BLaER1 (cell line): ENCODE results near the gene ATG7.

Experiments
- H3K27ac ChIP-seq: shearing (Covaris generic); formaldehyde crosslinking; 2 replicates; pipeline ENCODE4 v1.8.1; 2022
- H3K27me3 ChIP-seq: shearing (Covaris generic); formaldehyde crosslinking; 2 replicates; pipeline ENCODE4 v1.8.1; 2022
- H3K36me3 ChIP-seq: shearing (Covaris generic); formaldehyde crosslinking; 2 replicates; pipeline ENCODE4 v1.8.1; 2022
- H3K4me1 ChIP-seq: shearing (Covaris generic); formaldehyde crosslinking; 2 replicates; pipeline ENCODE4 v1.8.1; 2022
- H3K4me2 ChIP-seq: shearing (Covaris generic); formaldehyde crosslinking; 2 replicates; pipeline ENCODE4 v1.8.1; 2022
- H3K4me3 ChIP-seq: shearing (Covaris generic); formaldehyde crosslinking; 2 replicates; pipeline ENCODE4 v1.8.1; 2022
- H3K9ac ChIP-seq: shearing (Covaris generic); formaldehyde crosslinking; 2 replicates; pipeline ENCODE4 v1.8.1; 2022
- H3K9me3 ChIP-seq: shearing (Covaris generic); formaldehyde crosslinking; 2 replicates; pipeline ENCODE4 v1.8.1; 2022
- H4K20me1 ChIP-seq: shearing (Covaris generic); formaldehyde crosslinking; 2 replicates; pipeline ENCODE4 v1.8.1; 2022
- Cebpa-rat ChIP-seq: shearing (Covaris generic); IDR thresholded peaks from 2 replicates; pipeline ENCODE4 v1.8.1; 2022

Gene ATG7

GRCh38 chr3:11289864-11290263 is 17.7 kb downstream of the ATG7 start:
- peaks cover 79% of the 10 kb centered on the region for H4K20me1 ChIP-seq
- H3K27ac ChIP-seq: 0 out of 2 replicates have a peak overlapping the region, but pooled peaks have one; percentile 42
- peaks cover 73% of the 10 kb centered on the region for H3K4me1 ChIP-seq
- H3K9ac ChIP-seq: peak overlapping the region; percentile 21; the same call in 1 of the 2 replicates
- H3K9me3 ChIP-seq: no peaks in the 10 kb centered on the region
- H3K27me3 ChIP-seq: no peaks in the 10 kb centered on the region
- H3K36me3 ChIP-seq: peaks cover 27% of the 10 kb centered on the region
- TF ChIP-seq Cebpa-rat: no peak
- H3K4me2 ChIP-seq: peak overlapping the region; percentile 86
- H3K4me3 ChIP-seq: 0 out of 2 replicates have a peak overlapping the region, but pooled peaks have one; percentile 8

- no peak for TF ChIP-seq Cebpa-rat
- Histone ChIP-seq H3K4me1 (peaks cover 62% of the 10 kb centered on the region), H3K36me3 (peaks cover 28% of the 10 kb centered on the region), H3K9ac (no peak overlapping the region), H3K4me2 (peak overlapping the region; percentile 86), H4K20me1 (peaks cover 73% of the 10 kb centered on the region), H3K9me3 (no peaks in the 10 kb centered on the region), H3K27ac (no peak overlapping the region), H3K4me3 (no peak overlapping the region), H3K27me3 (no peaks in the 10 kb centered on the region)
These were observed 18.8 kb downstream of the ATG7 start for GRCh38 chr3:11290743-11291680.

- H3K4me2 ChIP-seq: peak overlapping the region; percentile 86
- peaks cover 54% of the 10 kb centered on the region for H3K4me1 ChIP-seq
- no peak for TF ChIP-seq Cebpa-rat
- H4K20me1 ChIP-seq: peaks cover 65% of the 10 kb centered on the region
- H3K27me3 ChIP-seq: no peaks in the 10 kb centered on the region
- H3K9me3 ChIP-seq: no peaks in the 10 kb centered on the region
- no peak overlapping the region for H3K9ac ChIP-seq
- H3K36me3 ChIP-seq: peaks cover 28% of the 10 kb centered on the region
- no peak overlapping the region for H3K4me3 ChIP-seq
- H3K27ac ChIP-seq: no peak overlapping the region
These were observed 19.6 kb downstream of the ATG7 start for GRCh38 chr3:11291808-11292207.

- no peak overlapping the region for H3K27ac ChIP-seq
- no peaks in the 10 kb centered on the region for H3K27me3 ChIP-seq
- peaks cover 63% of the 10 kb centered on the region for H3K36me3 ChIP-seq
- no peak overlapping the region for H3K4me3 ChIP-seq
- no peak overlapping the region for H3K4me2 ChIP-seq
- no peak for TF ChIP-seq Cebpa-rat
- peaks cover under 1% of the 10 kb centered on the region; the same call in 1 of the 2 replicates for H3K4me1 ChIP-seq
- H4K20me1 ChIP-seq: peaks cover 21% of the 10 kb centered on the region; the same call in 1 of the 2 replicates
- H3K9me3 ChIP-seq: no peaks in the 10 kb centered on the region
- H3K9ac ChIP-seq: no peak overlapping the region
These were observed 24.9 kb downstream of the ATG7 start for GRCh38 chr3:11297126-11297525.

- Histone ChIP-seq H3K36me3 (peaks cover 86% of the 10 kb centered on the region), H3K27me3 (no peaks in the 10 kb centered on the region), H3K27ac (no peak overlapping the region), H3K4me1 (peaks cover 12% of the 10 kb centered on the region), H3K9me3 (no peaks in the 10 kb centered on the region), H3K4me3 (no peak overlapping the region), H3K9ac (no peak overlapping the region), H4K20me1 (peaks cover 9% of the 10 kb centered on the region; the same call in 1 of the 2 replicates), H3K4me2 (no peak overlapping the region)
- no peak for TF ChIP-seq Cebpa-rat
These were observed 28.8 kb downstream of the ATG7 start for GRCh38 chr3:11300970-11301369.

GRCh38 chr3:11302444-11302843 is 30.2 kb downstream of the ATG7 start:
- peaks cover 24% of the 10 kb centered on the region for H3K4me1 ChIP-seq
- H3K27me3 ChIP-seq: no peaks in the 10 kb centered on the region
- H3K4me3 ChIP-seq: no peak overlapping the region
- no peak overlapping the region for H3K9ac ChIP-seq
- peaks cover 9% of the 10 kb centered on the region; the same call in 1 of the 2 replicates for H4K20me1 ChIP-seq
- no peak for TF ChIP-seq Cebpa-rat
- peaks cover 92% of the 10 kb centered on the region for H3K36me3 ChIP-seq
- no peak overlapping the region for H3K27ac ChIP-seq
- H3K9me3 ChIP-seq: no peaks in the 10 kb centered on the region
- H3K4me2 ChIP-seq: no peak overlapping the region

- Histone ChIP-seq H3K4me2 (no peak overlapping the region), H3K27me3 (no peaks in the 10 kb centered on the region), H3K27ac (no peak overlapping the region), H3K9me3 (no peaks in the 10 kb centered on the region), H3K4me1 (peaks cover 24% of the 10 kb centered on the region), H3K9ac (no peak overlapping the region), H3K4me3 (no peak overlapping the region), H3K36me3 (peaks cover 93% of the 10 kb centered on the region), H4K20me1 (0 out of 2 replicates have a peak, but pooled peaks cover 4% of the 10 kb centered on the region)
- TF ChIP-seq Cebpa-rat: no peak
These were observed 32.0 kb downstream of the ATG7 start for GRCh38 chr3:11304175-11304574.

GRCh38 chr3:11305509-11305908 is 33.3 kb downstream of the ATG7 start:
- peaks cover 92% of the 10 kb centered on the region for H3K36me3 ChIP-seq

GRCh38 chr3:11306817-11307589 is 34.8 kb downstream of the ATG7 start:
- H3K36me3 ChIP-seq: peaks cover 90% of the 10 kb centered on the region
- H3K27me3 ChIP-seq: no peaks in the 10 kb centered on the region
- no peaks in the 10 kb centered on the region for H3K9me3 ChIP-seq
- no peak for TF ChIP-seq Cebpa-rat
- H4K20me1 ChIP-seq: no peaks in the 10 kb centered on the region
- peak overlapping the region; percentile 21; the same call in 1 of the 2 replicates for H3K4me2 ChIP-seq
- peaks cover 24% of the 10 kb centered on the region for H3K4me1 ChIP-seq
- H3K4me3 ChIP-seq: no peak overlapping the region
- no peak overlapping the region for H3K9ac ChIP-seq
- H3K27ac ChIP-seq: no peak overlapping the region

More at GRCh38 chr3:11305509-11305908, 33.3 kb downstream of the ATG7 start:
- H3K9ac ChIP-seq: no peak overlapping the region
- peaks cover 24% of the 10 kb centered on the region for H3K4me1 ChIP-seq
- no peak overlapping the region for H3K4me3 ChIP-seq
- no peak for TF ChIP-seq Cebpa-rat
- 0 out of 2 replicates have a peak, but pooled peaks cover 4% of the 10 kb centered on the region for H4K20me1 ChIP-seq
- H3K27me3 ChIP-seq: no peaks in the 10 kb centered on the region
- H3K4me2 ChIP-seq: no peak overlapping the region
- no peak overlapping the region for H3K27ac ChIP-seq
- H3K9me3 ChIP-seq: no peaks in the 10 kb centered on the region
